K562 (cell line): ENCODE measurements around the gene C4orf51. TPM values are rescaled to one million over a fixed set of nuclear protein-coding genes. Genes with fewer than 3 reads are reported as not detected.

Experiments used
- KLF13 ChIP-seq: fragments of 450-650 bp; IDR thresholded peaks from 2 replicates; pipeline ENCODE4 v1.6.1; 2016; ENCODE audit warnings: missing genetic modification characterization, low read depth, mild to moderate bottlenecking, missing compliant biosample characterization, moderate library complexity, borderline replicate concordance
- MXI1 ChIP-seq: IDR thresholded peaks from 2 replicates; pipeline ENCODE4 v1.6.1; 2011; ENCODE audit warnings: low read depth, mild to moderate bottlenecking, improper control_type of control experiment, low read length
- SETDB1 ChIP-seq: IDR thresholded peaks from one replicate; pipeline ENCODE4 v1.6.1; 2012; ENCODE audit warnings: low read length, control low read depth, inconsistent platforms
- SIN3B ChIP-seq: fragments of 450-650 bp; IDR thresholded peaks from 2 replicates; pipeline ENCODE4 v1.6.1; 2017; ENCODE audit warnings: low read depth, mild to moderate bottlenecking, moderate library complexity
- VEZF1 ChIP-seq: fragments of 200-800 bp; sonication (Bioruptor generic); IDR thresholded peaks from 2 replicates; pipeline ENCODE4 v1.6.1; 2017; ENCODE audit warnings: missing genetic modification characterization, missing compliant biosample characterization
- ZBTB40 ChIP-seq, 2 experiments: fragments of 450-650 bp in 1 of 2; sonication (generic) in 1 of 2; formaldehyde crosslinking in 1 of 2; IDR thresholded peaks; 2 replicates each; pipeline versions ENCODE4 v1.7.1 to v1.9.0; 2016 to 2022; ENCODE audit warnings: inconsistent platforms in 1 of 2, mild to moderate bottlenecking in 1 of 2, missing genetic modification reagents in 1 of 2
- ZHX1 ChIP-seq: fragments of 150-350 bp; conservative IDR thresholded peaks from 2 replicates; pipeline ENCODE4 v1.6.1; 2014; ENCODE audit warnings: low read length
- ZNF175 ChIP-seq: fragments of 200-800 bp; sonication (Bioruptor generic); IDR thresholded peaks from 2 replicates; pipeline ENCODE4 v1.6.1; 2016; ENCODE audit warnings: low read depth, mild to moderate bottlenecking, missing genetic modification characterization, missing compliant biosample characterization
- ZNF316 ChIP-seq: fragments of 450-650 bp; IDR thresholded peaks from 2 replicates; pipeline ENCODE4 v1.6.1; 2016
- ZNF740 ChIP-seq, 3 experiments: fragments of 200-800 bp in 1 of 3; sonication (Bioruptor generic) in 1 of 3; sonication (generic) in 1 of 3; formaldehyde crosslinking in 1 of 3; IDR thresholded peaks; 2 replicates each; pipeline versions ENCODE4 v1.6.1 to v1.8.0; 2016 to 2022; ENCODE audit warnings: mild to moderate bottlenecking in 2 of 3, missing compliant biosample characterization in 2 of 3, missing genetic modification characterization in 2 of 3, missing genetic modification reagents in 1 of 3
- polyA plus RNA-seq, 8 experiments: library from polyadenylated mRNA; depleted of rRNA in 4 of 8; stranded (reverse) in 5 of 8; unstranded in 3 of 8; fragments of >200 nt; fragmentation: Nextera tagmentation in 2 of 8; fragmentation: Illumina TruSeq in 1 of 8; extraction: Ambion mirVana in 2 of 8; extraction: Trizol in 1 of 8; gene quantifications; 2 replicates each; pipeline versions ENCODE4 v1.2.1 to v1.2.3, GENCODE V29; 2011 to 2014; ENCODE audit warnings: inconsistent platforms in 1 of 8, missing spikeins in 1 of 8
- total RNA-seq, 7 experiments: library from RNA; depleted of rRNA in 6 of 7; stranded (reverse); fragments of >200 nt in 6 of 7; fragmentation: Illumina TruSeq in 2 of 7; extraction: Trizol in 2 of 7; gene quantifications; 2 replicates each; pipeline versions ENCODE4 v1.2.1 to v1.2.3, GENCODE V29; 2011 to 2021; ENCODE audit warnings: low replicate concordance in 1 of 7

Gene C4orf51
- total and polyA plus RNA-seq, 9 of the 15 experiments (the other 6 are each of a cell fraction or from before 2014, with no cell fraction given), result not detected

GRCh38 chr4:145732895-145733880, 53.2 kb downstream of the C4orf51 start (continued):
- peak; percentile 58; the same call in 1 of the 2 replicates for TF ChIP-seq ZNF740 (CRISPR knock-in tag; IDR thresholded peaks at IDR 0.05)
- no peak for TF ChIP-seq ZNF740 (tag; IDR thresholded peaks at IDR 0.05)
- no peak for TF ChIP-seq ZNF316
- TF ChIP-seq VEZF1, result peak; percentile 71
- no peak for TF ChIP-seq SIN3B
- TF ChIP-seq SETDB1, result no peak
- no peak for TF ChIP-seq MXI1
- TF ChIP-seq KLF13, result no peak
- TF ChIP-seq ZBTB40 (IDR thresholded peaks at IDR 0.05), result no peak
- TF ChIP-seq ZBTB40 (CRISPR knock-in tag; IDR thresholded peaks at IDR 0.05), result no peak
- no peak for TF ChIP-seq ZNF175 (CRISPR knock-in tag)
- TF ChIP-seq ZHX1, result no peak
